WTC11 (cell line): ENCODE measurements around the gene ATMIN. TPM values are rescaled to one million over a fixed set of nuclear protein-coding genes. Genes with fewer than 3 reads are reported as not detected.

Experiments
- ATAC-seq: fragments of 200-7000 bp; cut with Tn5 transposase; 2 replicates; pipeline ENCODE4 v1.10.0; 2021; ENCODE audit warnings: mild to moderate bottlenecking, moderate library complexity
- CTCF ChIA-PET: fragments of 300-600 bp; sonication (Branson Sonifier 250); formaldehyde crosslinking; loops from one replicate; lab custom pipeline; 2021; ENCODE audit warnings: antibody characterized with exemption; lab: Charles Lee
- POLR2A ChIA-PET: fragments of 350-600 bp; sonication (Branson Sonifier 250); formaldehyde crosslinking; loops from one replicate; lab custom pipeline; 2021; ENCODE audit warnings: antibody characterized with exemption; lab: Charles Lee
- DNase-seq: peaks from one replicate; pipeline ENCODE4 v3.0.0; 2021; ENCODE audit warnings: low spot score
- H3K27ac Mint-ChIP-seq: 2 replicates; pipeline ENCODE4 v1.8.0; 2021; ENCODE audit warnings: mixed read lengths
- H3K27me3 Mint-ChIP-seq: 2 replicates; pipeline ENCODE4 v1.8.0; 2021; ENCODE audit warnings: low read depth, mild to moderate bottlenecking, moderate library complexity, mixed read lengths
- H3K36me3 Mint-ChIP-seq: 2 replicates; pipeline ENCODE4 v1.8.0; 2021; ENCODE audit warnings: mixed read lengths
- H3K4me1 Mint-ChIP-seq: 2 replicates; pipeline ENCODE4 v1.8.0; 2022; ENCODE audit warnings: mixed read lengths
- H3K4me3 Mint-ChIP-seq: 2 replicates; pipeline ENCODE4 v1.8.0; 2021; ENCODE audit warnings: mild to moderate bottlenecking, moderate library complexity, mixed read lengths
- H3K9me3 Mint-ChIP-seq: 2 replicates; pipeline ENCODE4 v1.8.0; 2021; ENCODE audit warnings: mixed read lengths
- CBFB ChIP-seq: sonication (generic); formaldehyde crosslinking; IDR thresholded peaks from 2 replicates; pipeline ENCODE4 v1.8.1; 2022; ENCODE audit warnings: mild to moderate bottlenecking, low read depth, missing genetic modification reagents
- ELF4 ChIP-seq: sonication (generic); formaldehyde crosslinking; IDR thresholded peaks from 2 replicates; pipeline ENCODE4 v1.8.1; 2022; ENCODE audit warnings: low read depth, mild to moderate bottlenecking, moderate library complexity, missing genetic modification reagents
- ESRRA ChIP-seq: sonication (generic); formaldehyde crosslinking; IDR thresholded peaks from 2 replicates; pipeline ENCODE4 v1.8.1; 2022; ENCODE audit warnings: mild to moderate bottlenecking, missing genetic modification reagents, borderline replicate concordance
- FOXJ3 ChIP-seq: sonication (generic); formaldehyde crosslinking; IDR thresholded peaks from 2 replicates; pipeline ENCODE4 v1.9.0; 2021; ENCODE audit warnings: missing genetic modification reagents, mild to moderate bottlenecking, borderline replicate concordance
- GRHL2 ChIP-seq: fragments of 250-450 bp; sonication (Bioruptor Pico); IDR thresholded peaks from 2 replicates; pipeline ENCODE4 v1.8.0; 2022; ENCODE audit warnings: mild to moderate bottlenecking, moderate library complexity; ENCODE audit not compliant: insufficient replicate concordance, severe bottlenecking
- JAZF1 ChIP-seq: fragments of 250-450 bp; sonication (Bioruptor Pico); IDR thresholded peaks from 2 replicates; pipeline ENCODE4 v1.9.0; 2021; ENCODE audit warnings: moderate library complexity, mild to moderate bottlenecking, inconsistent platforms
- MXD4 ChIP-seq: fragments of 250-450 bp; sonication (Bioruptor Pico); IDR thresholded peaks from 2 replicates; pipeline ENCODE4 v1.8.0; 2021; ENCODE audit warnings: mild to moderate bottlenecking, moderate library complexity, borderline replicate concordance
- MYBL2 ChIP-seq: sonication (generic); formaldehyde crosslinking; IDR thresholded peaks from 2 replicates; pipeline ENCODE4 v1.8.1; 2023; ENCODE audit warnings: mild to moderate bottlenecking, moderate library complexity, missing genetic modification reagents
- RORB ChIP-seq: fragments of 250-450 bp; sonication (Bioruptor Pico); IDR thresholded peaks from 2 replicates; pipeline ENCODE4 v1.9.0; 2021; ENCODE audit warnings: mild to moderate bottlenecking
- SMAD4 ChIP-seq: sonication (generic); formaldehyde crosslinking; IDR thresholded peaks from 2 replicates; pipeline ENCODE4 v1.8.0; 2022; ENCODE audit warnings: mild to moderate bottlenecking, missing genetic modification reagents
- SOX15 ChIP-seq: fragments of 250-450 bp; sonication (Bioruptor Pico); IDR thresholded peaks from 2 replicates; pipeline ENCODE4 v1.9.0; 2021; ENCODE audit warnings: mild to moderate bottlenecking
- ZNF317 ChIP-seq: sonication (generic); formaldehyde crosslinking; IDR thresholded peaks from 2 replicates; pipeline ENCODE4 v1.8.1; 2023; ENCODE audit warnings: low read depth, mild to moderate bottlenecking, moderate library complexity, missing genetic modification reagents, borderline replicate concordance
- ZNF396 ChIP-seq: fragments of 250-450 bp; sonication (Bioruptor Pico); IDR thresholded peaks from 2 replicates; pipeline ENCODE4 v1.8.0; 2021; ENCODE audit warnings: mild to moderate bottlenecking, moderate library complexity, borderline replicate concordance
- total RNA-seq: library from RNA; stranded (reverse); gene quantifications from 3 replicates; pipeline ENCODE4 v1.2.3, GENCODE V29; 2021
- TF ChIP-seq, protein P1 (sequence below): sonication (generic); formaldehyde crosslinking; IDR thresholded peaks from 2 replicates; pipeline ENCODE4 v1.8.1; 2023; ENCODE audit warnings: mild to moderate bottlenecking, missing genetic modification reagents
- TF ChIP-seq, protein P2 (sequence below): sonication (generic); formaldehyde crosslinking; IDR thresholded peaks from 2 replicates; pipeline ENCODE4 v1.8.1; 2023; ENCODE audit warnings: mild to moderate bottlenecking, missing genetic modification reagents, moderate library complexity
- TF ChIP-seq, protein P3 (sequence below): fragments of 250-450 bp; sonication (Bioruptor Pico); conservative IDR thresholded peaks from 2 replicates; pipeline ENCODE4 v1.9.0; 2021; ENCODE audit warnings: mild to moderate bottlenecking
- TF ChIP-seq, protein P4 (sequence below): fragments of 250-450 bp; sonication (Bioruptor Pico); IDR thresholded peaks from 2 replicates; pipeline ENCODE4 v2.1.2; 2022; ENCODE audit warnings: mild to moderate bottlenecking, moderate library complexity
- TF ChIP-seq, protein P5 (sequence below): sonication (generic); formaldehyde crosslinking; IDR thresholded peaks from 2 replicates; pipeline ENCODE4 v1.8.0; 2022; ENCODE audit warnings: mild to moderate bottlenecking, missing genetic modification reagents
- TF ChIP-seq, protein P6 (sequence below): sonication (generic); formaldehyde crosslinking; IDR thresholded peaks from 2 replicates; pipeline ENCODE4 v1.8.0; 2022; ENCODE audit warnings: missing genetic modification reagents
- TF ChIP-seq, protein P7 (sequence below): sonication (generic); formaldehyde crosslinking; IDR thresholded peaks from 2 replicates; pipeline ENCODE4 v1.8.0; 2022; ENCODE audit warnings: mild to moderate bottlenecking, missing genetic modification reagents

ATMIN gene
- total RNA-seq, 1 experiment from 2014 or later, result 43.1 TPM

DNA sequence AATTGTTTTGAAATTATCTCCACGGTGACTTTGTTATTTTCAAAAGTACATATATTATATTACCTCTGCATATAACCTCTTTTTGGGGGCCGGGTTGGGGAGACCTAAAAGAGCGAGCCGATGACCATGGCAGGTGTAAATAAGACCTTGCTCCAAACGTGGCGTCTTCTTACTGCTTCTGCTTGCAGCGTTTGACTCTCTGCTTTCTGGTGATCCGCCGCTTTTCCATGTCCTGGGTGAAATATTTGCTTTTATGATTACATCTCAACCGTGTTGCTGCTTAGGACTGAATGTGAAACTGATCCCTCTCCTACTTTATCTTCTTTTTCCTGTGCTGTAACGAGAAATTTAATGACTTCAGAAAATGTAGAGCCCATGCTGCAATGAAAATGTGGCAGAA, 18.1 kb downstream of the ATMIN start:
- Mint-ChIP-seq H3K27ac (no peak overlapping the region; the same call in 1 of the 2 replicates), H3K4me1 (no peaks in the 10 kb centered on the region), H3K4me3 (no peak overlapping the region), H3K36me3 (peaks cover 13% of the 10 kb centered on the region), H3K9me3 (peaks cover 18% of the 10 kb centered on the region), H3K27me3 (no peaks in the 10 kb centered on the region; the same call in 1 of the 2 replicates)
- DNase-seq (no peak), ATAC-seq (no peak)
- TF ChIP-seq GRHL2 (CRISPR knock-in tag), result no peak
- TF ChIP-seq, protein P1, sequence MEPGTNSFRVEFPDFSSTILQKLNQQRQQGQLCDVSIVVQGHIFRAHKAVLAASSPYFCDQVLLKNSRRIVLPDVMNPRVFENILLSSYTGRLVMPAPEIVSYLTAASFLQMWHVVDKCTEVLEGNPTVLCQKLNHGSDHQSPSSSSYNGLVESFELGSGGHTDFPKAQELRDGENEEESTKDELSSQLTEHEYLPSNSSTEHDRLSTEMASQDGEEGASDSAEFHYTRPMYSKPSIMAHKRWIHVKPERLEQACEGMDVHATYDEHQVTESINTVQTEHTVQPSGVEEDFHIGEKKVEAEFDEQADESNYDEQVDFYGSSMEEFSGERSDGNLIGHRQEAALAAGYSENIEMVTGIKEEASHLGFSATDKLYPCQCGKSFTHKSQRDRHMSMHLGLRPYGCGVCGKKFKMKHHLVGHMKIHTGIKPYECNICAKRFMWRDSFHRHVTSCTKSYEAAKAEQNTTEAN (CRISPR knock-in tag), result no peak
- ChIA-PET POLR2A (no interaction called here), CTCF (no interaction called here)

DNA sequence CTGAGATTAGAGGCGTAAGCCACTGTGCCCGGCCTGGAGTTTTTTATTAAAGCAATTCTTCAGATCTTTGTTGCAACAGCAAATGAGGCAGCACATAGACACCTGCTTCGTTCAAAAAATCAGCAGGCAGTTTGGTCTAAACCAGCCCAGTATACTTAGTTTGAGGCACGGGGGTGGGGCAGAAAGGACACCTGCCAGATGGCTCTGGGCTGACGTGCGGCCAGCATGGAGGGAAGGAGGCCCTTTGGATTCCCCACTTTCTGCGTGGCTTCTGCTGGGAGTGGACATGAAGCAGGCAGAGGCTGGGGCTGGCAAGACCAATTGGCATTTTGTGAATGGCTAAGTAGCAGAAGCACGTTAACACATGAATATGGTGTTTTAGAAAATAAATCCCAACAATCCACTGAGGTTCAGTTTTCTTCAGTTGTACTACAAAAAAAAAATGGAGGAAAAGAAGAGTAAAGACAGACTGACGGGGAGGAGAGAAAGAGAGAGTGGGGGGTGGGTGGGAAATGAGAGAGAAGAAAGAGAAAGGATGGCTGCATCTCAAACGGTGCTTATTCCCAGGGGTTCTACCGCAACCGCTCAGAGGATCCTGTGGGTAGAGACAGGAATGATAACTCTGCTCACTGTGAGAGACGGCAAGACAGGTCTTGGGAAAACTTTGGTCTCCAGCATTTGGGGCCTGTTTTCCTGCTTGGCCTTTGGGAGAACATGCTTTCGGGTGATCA, 25.1 kb downstream of the ATMIN start:
- Mint-ChIP-seq H3K4me1 (peaks cover 14% of the 10 kb centered on the region), H3K27ac (peak overlapping the region; percentile 21; the same call in 1 of the 2 replicates), H3K4me3 (no peak overlapping the region), H3K27me3 (no peaks in the 10 kb centered on the region), H3K9me3 (no peaks in the 10 kb centered on the region), H3K36me3 (no peaks in the 10 kb centered on the region)
- ChIA-PET POLR2A (no interaction called here), CTCF (interaction anchor here (1.7 kb wide), 1 partner anchor 25 kb away, joined by 5 read pairs; the partner anchor contains the start of gene ATMIN)
- TF ChIP-seq MYBL2 (CRISPR knock-in tag) (no peak), FOXJ3 (CRISPR knock-in tag) (no peak), ELF4 (CRISPR knock-in tag) (no peak), CBFB (no peak), SMAD4 (no peak), SOX15 (CRISPR knock-in tag) (no peak), JAZF1 (CRISPR knock-in tag) (no peak)
- TF ChIP-seq, protein P2, sequence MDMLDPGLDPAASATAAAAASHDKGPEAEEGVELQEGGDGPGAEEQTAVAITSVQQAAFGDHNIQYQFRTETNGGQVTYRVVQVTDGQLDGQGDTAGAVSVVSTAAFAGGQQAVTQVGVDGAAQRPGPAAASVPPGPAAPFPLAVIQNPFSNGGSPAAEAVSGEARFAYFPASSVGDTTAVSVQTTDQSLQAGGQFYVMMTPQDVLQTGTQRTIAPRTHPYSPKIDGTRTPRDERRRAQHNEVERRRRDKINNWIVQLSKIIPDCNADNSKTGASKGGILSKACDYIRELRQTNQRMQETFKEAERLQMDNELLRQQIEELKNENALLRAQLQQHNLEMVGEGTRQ, result no peak
- TF ChIP-seq, protein P3, sequence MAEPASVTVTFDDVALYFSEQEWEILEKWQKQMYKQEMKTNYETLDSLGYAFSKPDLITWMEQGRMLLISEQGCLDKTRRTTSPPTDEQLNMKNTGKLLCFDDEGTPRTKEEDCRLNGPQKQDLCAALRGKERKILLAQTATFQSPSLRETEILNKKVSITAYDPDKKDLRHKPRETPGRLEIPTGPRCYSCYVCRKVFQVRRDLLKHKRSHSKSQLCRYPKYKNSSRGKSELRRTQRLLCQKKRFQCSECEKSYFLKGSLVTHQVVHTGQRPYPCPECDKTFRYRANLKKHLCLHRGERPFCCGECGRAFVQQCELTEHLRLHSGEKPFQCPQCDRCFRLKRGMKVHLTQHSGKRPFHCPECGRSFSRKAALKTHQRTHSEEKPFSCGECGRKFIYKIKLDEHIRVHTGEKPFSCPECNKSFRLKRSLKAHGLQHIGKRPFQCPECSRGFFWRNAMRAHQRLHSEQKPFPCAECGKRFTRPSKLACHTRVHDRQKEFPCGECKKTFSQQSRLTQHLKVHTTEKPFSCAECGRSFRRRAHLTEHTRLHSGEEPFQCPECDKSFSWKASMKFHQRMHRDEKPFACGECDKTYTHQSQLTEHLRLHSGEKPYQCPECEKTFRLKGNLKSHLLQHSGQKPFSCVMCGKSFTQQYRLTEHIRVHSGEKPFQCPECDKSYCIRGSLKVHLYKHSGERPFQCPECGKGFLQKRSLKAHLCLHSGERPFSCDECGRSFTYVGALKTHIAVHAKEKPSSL (CRISPR knock-in tag), result no peak
- TF ChIP-seq, protein P4, sequence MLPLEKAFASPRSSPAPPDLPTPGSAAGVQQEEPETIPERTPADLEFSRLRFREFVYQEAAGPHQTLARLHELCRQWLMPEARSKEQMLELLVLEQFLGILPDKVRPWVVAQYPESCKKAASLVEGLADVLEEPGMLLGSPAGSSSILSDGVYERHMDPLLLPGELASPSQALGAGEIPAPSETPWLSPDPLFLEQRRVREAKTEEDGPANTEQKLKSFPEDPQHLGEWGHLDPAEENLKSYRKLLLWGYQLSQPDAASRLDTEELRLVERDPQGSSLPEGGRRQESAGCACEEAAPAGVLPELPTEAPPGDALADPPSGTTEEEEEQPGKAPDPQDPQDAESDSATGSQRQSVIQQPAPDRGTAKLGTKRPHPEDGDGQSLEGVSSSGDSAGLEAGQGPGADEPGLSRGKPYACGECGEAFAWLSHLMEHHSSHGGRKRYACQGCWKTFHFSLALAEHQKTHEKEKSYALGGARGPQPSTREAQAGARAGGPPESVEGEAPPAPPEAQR (CRISPR knock-in tag), result no peak
- ATAC-seq (peak; percentile 57), DNase-seq (no peak)

DNA sequence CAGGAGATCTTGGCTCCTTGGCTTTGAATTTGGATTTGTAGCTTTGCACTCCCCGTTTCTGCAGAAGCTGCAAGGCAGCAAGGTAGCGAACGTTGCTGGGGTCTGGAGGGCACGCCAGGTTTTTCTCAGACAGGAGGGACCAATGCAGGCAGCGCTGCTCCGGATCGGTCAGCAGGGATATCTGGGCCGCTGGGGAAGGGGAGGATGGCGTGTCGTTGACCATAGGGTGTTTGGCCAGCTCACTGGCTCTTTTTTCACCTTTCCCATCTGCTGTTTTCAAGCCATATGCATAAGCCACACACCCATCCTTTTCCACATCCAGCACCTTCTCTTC, 25.6 kb downstream of the ATMIN start:
- Mint-ChIP-seq H3K27me3 (no peaks in the 10 kb centered on the region), H3K9me3 (no peaks in the 10 kb centered on the region), H3K36me3 (no peaks in the 10 kb centered on the region), H3K27ac (peak overlapping the region; percentile 78; the same call in 1 of the 2 replicates), H3K4me3 (no peak overlapping the region), H3K4me1 (peaks cover 14% of the 10 kb centered on the region)
- ChIA-PET CTCF (no interaction called here), POLR2A (no interaction called here)
- ATAC-seq, result peak; percentile 55
- no peak for DNase-seq
- TF ChIP-seq, protein P5, sequence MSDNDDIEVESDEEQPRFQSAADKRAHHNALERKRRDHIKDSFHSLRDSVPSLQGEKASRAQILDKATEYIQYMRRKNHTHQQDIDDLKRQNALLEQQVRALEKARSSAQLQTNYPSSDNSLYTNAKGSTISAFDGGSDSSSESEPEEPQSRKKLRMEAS (CRISPR knock-in tag), result no peak
- TF ChIP-seq, protein P6, sequence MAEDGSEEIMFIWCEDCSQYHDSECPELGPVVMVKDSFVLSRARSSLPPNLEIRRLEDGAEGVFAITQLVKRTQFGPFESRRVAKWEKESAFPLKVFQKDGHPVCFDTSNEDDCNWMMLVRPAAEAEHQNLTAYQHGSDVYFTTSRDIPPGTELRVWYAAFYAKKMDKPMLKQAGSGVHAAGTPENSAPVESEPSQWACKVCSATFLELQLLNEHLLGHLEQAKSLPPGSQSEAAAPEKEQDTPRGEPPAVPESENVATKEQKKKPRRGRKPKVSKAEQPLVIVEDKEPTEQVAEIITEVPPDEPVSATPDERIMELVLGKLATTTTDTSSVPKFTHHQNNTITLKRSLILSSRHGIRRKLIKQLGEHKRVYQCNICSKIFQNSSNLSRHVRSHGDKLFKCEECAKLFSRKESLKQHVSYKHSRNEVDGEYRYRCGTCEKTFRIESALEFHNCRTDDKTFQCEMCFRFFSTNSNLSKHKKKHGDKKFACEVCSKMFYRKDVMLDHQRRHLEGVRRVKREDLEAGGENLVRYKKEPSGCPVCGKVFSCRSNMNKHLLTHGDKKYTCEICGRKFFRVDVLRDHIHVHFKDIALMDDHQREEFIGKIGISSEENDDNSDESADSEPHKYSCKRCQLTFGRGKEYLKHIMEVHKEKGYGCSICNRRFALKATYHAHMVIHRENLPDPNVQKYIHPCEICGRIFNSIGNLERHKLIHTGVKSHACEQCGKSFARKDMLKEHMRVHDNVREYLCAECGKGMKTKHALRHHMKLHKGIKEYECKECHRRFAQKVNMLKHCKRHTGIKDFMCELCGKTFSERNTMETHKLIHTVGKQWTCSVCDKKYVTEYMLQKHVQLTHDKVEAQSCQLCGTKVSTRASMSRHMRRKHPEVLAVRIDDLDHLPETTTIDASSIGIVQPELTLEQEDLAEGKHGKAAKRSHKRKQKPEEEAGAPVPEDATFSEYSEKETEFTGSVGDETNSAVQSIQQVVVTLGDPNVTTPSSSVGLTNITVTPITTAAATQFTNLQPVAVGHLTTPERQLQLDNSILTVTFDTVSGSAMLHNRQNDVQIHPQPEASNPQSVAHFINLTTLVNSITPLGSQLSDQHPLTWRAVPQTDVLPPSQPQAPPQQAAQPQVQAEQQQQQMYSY (CRISPR knock-in tag), result no peak
- TF ChIP-seq ZNF396 (CRISPR knock-in tag), result no peak
- no peak for TF ChIP-seq RORB (CRISPR knock-in tag)
- TF ChIP-seq, protein P7, sequence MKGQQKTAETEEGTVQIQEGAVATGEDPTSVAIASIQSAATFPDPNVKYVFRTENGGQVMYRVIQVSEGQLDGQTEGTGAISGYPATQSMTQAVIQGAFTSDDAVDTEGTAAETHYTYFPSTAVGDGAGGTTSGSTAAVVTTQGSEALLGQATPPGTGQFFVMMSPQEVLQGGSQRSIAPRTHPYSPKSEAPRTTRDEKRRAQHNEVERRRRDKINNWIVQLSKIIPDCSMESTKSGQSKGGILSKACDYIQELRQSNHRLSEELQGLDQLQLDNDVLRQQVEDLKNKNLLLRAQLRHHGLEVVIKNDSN (CRISPR knock-in tag), result no peak
- no peak for TF ChIP-seq MXD4 (CRISPR knock-in tag)
- TF ChIP-seq ZNF317 (CRISPR knock-in tag), result no peak
- no peak for TF ChIP-seq ESRRA (CRISPR knock-in tag)
